DND-41 (cell line): ENCODE results near the gene MEIS3.

Experiments used
- EZH2 ChIP-seq: IDR thresholded peaks from 3 replicates; pipeline ENCODE4 v1.6.1; 2012; ENCODE audit warnings: borderline replicate concordance, low read depth, mild to moderate bottlenecking, moderate library complexity, low read length, inconsistent platforms; ENCODE audit not compliant: severe bottlenecking
- TF ChIP-seq, protein P1 (sequence below): IDR thresholded peaks from 2 replicates; pipeline ENCODE4 v1.5.1; 2012; ENCODE audit warnings: borderline replicate concordance, low read length, moderate library complexity, mild to moderate bottlenecking; ENCODE audit not compliant: poor library complexity, severe bottlenecking; ENCODE audit errors: extremely low read depth

DNA sequence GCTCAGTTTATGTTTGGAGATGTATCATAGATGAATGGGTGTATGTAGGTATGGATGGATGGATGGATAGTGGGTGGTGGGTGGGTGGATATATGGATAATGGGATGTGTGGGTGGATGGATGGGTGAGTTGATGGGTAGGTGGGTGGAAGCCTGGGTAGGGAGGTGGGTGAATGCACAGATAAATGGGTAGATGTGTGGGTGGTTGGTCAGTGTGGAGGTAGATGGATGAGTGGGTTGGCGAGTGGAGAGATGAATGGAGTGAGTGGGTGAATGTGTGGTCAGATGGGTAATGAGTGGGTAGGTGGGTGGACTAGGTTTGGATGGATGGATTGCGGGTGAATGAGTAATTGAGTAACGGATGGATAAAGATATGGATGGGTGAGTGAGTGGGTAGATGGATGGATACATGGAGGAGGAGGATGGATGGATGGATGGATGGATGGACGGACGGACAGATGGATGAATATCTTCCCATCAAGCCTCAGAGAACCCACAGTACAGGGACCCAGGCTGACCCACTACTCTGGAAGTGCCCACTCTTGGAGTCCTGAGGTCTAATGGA is 13.4 kb downstream of the MEIS3 start:
- TF ChIP-seq, protein P1, sequence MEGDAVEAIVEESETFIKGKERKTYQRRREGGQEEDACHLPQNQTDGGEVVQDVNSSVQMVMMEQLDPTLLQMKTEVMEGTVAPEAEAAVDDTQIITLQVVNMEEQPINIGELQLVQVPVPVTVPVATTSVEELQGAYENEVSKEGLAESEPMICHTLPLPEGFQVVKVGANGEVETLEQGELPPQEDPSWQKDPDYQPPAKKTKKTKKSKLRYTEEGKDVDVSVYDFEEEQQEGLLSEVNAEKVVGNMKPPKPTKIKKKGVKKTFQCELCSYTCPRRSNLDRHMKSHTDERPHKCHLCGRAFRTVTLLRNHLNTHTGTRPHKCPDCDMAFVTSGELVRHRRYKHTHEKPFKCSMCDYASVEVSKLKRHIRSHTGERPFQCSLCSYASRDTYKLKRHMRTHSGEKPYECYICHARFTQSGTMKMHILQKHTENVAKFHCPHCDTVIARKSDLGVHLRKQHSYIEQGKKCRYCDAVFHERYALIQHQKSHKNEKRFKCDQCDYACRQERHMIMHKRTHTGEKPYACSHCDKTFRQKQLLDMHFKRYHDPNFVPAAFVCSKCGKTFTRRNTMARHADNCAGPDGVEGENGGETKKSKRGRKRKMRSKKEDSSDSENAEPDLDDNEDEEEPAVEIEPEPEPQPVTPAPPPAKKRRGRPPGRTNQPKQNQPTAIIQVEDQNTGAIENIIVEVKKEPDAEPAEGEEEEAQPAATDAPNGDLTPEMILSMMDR, result no peak
- TF ChIP-seq EZH2, result no peak
